HepG2 (cell line): Measurements from ENCODE around the gene CDK2AP2. TPM values are rescaled to one million over a fixed set of nuclear protein-coding genes. Genes with fewer than 3 reads are reported as not detected.

Experiments used
- ARHGAP35 ChIP-seq: sonication (generic); formaldehyde crosslinking; IDR thresholded peaks from 2 replicates; pipeline ENCODE4 v1.9.0; 2022; ENCODE audit warnings: mild to moderate bottlenecking, inconsistent platforms, moderate library complexity, missing genetic modification reagents, borderline replicate concordance
- ELF4 ChIP-seq: sonication (generic); formaldehyde crosslinking; IDR thresholded peaks from 2 replicates; pipeline ENCODE4 v1.5.0; 2020; ENCODE audit warnings: missing genetic modification reagents, mild to moderate bottlenecking, moderate library complexity, borderline replicate concordance
- EP300 ChIP-seq, 3 experiments: sonication (generic) in 1 of 3; formaldehyde crosslinking in 1 of 3; IDR thresholded peaks; 2 replicates each; pipeline versions ENCODE4 v1.5.1 to v1.6.1; 2011 to 2020; ENCODE audit warnings: low read depth in 2 of 3, low read length in 2 of 3, borderline replicate concordance in 1 of 3, improper control_type of control experiment in 1 of 3, mild to moderate bottlenecking in 1 of 3, missing genetic modification reagents in 1 of 3, moderate library complexity in 1 of 3
- HNRNPLL ChIP-seq: fragments of 200-400 bp; formaldehyde crosslinking; IDR thresholded peaks from 2 replicates; pipeline ENCODE4 v1.6.1; 2017; ENCODE audit warnings: mild to moderate bottlenecking, low read depth, low read length; ENCODE audit not compliant: poor library complexity, severe bottlenecking
- MBD4 ChIP-seq: IDR thresholded peaks from 2 replicates; pipeline ENCODE4 v1.6.1; 2012; ENCODE audit warnings: low read length, inconsistent platforms, borderline replicate concordance
- MTF1 ChIP-seq: sonication (generic); formaldehyde crosslinking; IDR thresholded peaks from 2 replicates; pipeline ENCODE4 v1.5.0; 2020; ENCODE audit warnings: missing genetic modification reagents
- NCOA1 ChIP-seq: sonication (generic); formaldehyde crosslinking; IDR thresholded peaks from 2 replicates; pipeline ENCODE4 v1.9.0; 2021; ENCODE audit warnings: missing genetic modification reagents
- NCOA5 ChIP-seq: sonication (generic); formaldehyde crosslinking; IDR thresholded peaks from 2 replicates; pipeline ENCODE4 v1.4.0; 2020; ENCODE audit warnings: missing genetic modification reagents
- SATB2 ChIP-seq: sonication (generic); formaldehyde crosslinking; IDR thresholded peaks from 2 replicates; pipeline ENCODE4 v1.5.0; 2020; ENCODE audit warnings: missing genetic modification reagents
- SKI ChIP-seq: fragments of 450-650 bp; IDR thresholded peaks from one replicate; pipeline ENCODE4 v1.6.1; 2018; ENCODE audit warnings: mild to moderate bottlenecking; ENCODE audit not compliant: partially characterized antibody
- SOX6 ChIP-seq, 2 experiments: fragments of 450-650 bp in 1 of 2; sonication (generic) in 1 of 2; formaldehyde crosslinking in 1 of 2; IDR thresholded peaks; 2 replicates each; pipeline versions ENCODE4 v1.4.0 to v1.6.1; 2017 to 2020; ENCODE audit warnings: antibody characterized with exemption in 1 of 2, mild to moderate bottlenecking in 1 of 2, missing genetic modification reagents in 1 of 2
- SP140L ChIP-seq: sonication (generic); formaldehyde crosslinking; IDR thresholded peaks from 2 replicates; pipeline ENCODE4 v1.4.0; 2020; ENCODE audit warnings: missing genetic modification reagents, borderline replicate concordance
- TCF7L2 ChIP-seq: IDR thresholded peaks from 2 replicates; pipeline ENCODE4 v1.6.1; 2011; ENCODE audit warnings: mild to moderate bottlenecking, low read depth, low read length, moderate library complexity
- TGIF2 ChIP-seq: IDR thresholded peaks from 2 replicates; pipeline ENCODE4 v1.6.1; 2016; ENCODE audit warnings: control low read depth, missing compliant biosample characterization
- ZNF17 ChIP-seq: sonication (generic); formaldehyde crosslinking; IDR thresholded peaks from 2 replicates; pipeline ENCODE4 v1.5.0; 2020; ENCODE audit warnings: mild to moderate bottlenecking, missing genetic modification reagents
- ZNF501 ChIP-seq: sonication (generic); formaldehyde crosslinking; IDR thresholded peaks from 2 replicates; pipeline ENCODE4 v1.5.1; 2020; ENCODE audit warnings: mild to moderate bottlenecking, moderate library complexity, missing genetic modification reagents
- ZNF761 ChIP-seq: sonication (generic); formaldehyde crosslinking; conservative IDR thresholded peaks from 2 replicates; pipeline ENCODE4 v1.4.0; 2020; ENCODE audit warnings: mild to moderate bottlenecking, missing genetic modification reagents
- ZNF766 ChIP-seq: sonication (generic); formaldehyde crosslinking; IDR thresholded peaks from 2 replicates; pipeline ENCODE4 v1.5.0; 2020; ENCODE audit warnings: missing genetic modification reagents, borderline replicate concordance
- ZNF850 ChIP-seq: sonication (generic); formaldehyde crosslinking; conservative IDR thresholded peaks from 2 replicates; pipeline ENCODE4 v1.9.0; 2021; ENCODE audit warnings: mild to moderate bottlenecking, missing genetic modification reagents
- polyA plus RNA-seq, 8 experiments: library from polyadenylated mRNA; depleted of rRNA in 3 of 8; stranded (reverse) in 7 of 8; unstranded in 1 of 8; fragments of >200 nt; fragmentation: Illumina TruSeq in 4 of 8; extraction: Trizol in 4 of 8; gene quantifications; 2 replicates each; pipeline versions ENCODE4 v1.2.1 to v1.2.3, GENCODE V29; 2011 to 2016; ENCODE audit warnings: low read depth in 4 of 8, missing spikeins in 1 of 8, mixed read lengths in 1 of 8; ENCODE audit not compliant: insufficient read depth in 1 of 8
- total RNA-seq, 5 experiments: library from RNA; depleted of rRNA; stranded (reverse); fragments of >200 nt; fragmentation: Illumina TruSeq; extraction: Trizol; gene quantifications; 2 replicates each; pipeline ENCODE4 v1.2.3, GENCODE V29; 2016; ENCODE audit warnings: low read depth in 1 of 5
- TF ChIP-seq, protein P1 (sequence below): sonication (generic); formaldehyde crosslinking; IDR thresholded peaks from 2 replicates; pipeline ENCODE4 v1.4.0; 2020; ENCODE audit warnings: missing genetic modification reagents
- TF ChIP-seq, protein P2 (sequence below): sonication (generic); formaldehyde crosslinking; IDR thresholded peaks from 2 replicates; pipeline ENCODE4 v1.8.0; 2022; ENCODE audit warnings: mild to moderate bottlenecking, missing genetic modification reagents, borderline replicate concordance

CDK2AP2 gene
- total and polyA plus RNA-seq, 2 of the 13 experiments (the other 11 are each of a cell fraction or from before 2014, with no cell fraction given): 15.0 to 23.2 TPM

- TF ChIP-seq, protein P1, sequence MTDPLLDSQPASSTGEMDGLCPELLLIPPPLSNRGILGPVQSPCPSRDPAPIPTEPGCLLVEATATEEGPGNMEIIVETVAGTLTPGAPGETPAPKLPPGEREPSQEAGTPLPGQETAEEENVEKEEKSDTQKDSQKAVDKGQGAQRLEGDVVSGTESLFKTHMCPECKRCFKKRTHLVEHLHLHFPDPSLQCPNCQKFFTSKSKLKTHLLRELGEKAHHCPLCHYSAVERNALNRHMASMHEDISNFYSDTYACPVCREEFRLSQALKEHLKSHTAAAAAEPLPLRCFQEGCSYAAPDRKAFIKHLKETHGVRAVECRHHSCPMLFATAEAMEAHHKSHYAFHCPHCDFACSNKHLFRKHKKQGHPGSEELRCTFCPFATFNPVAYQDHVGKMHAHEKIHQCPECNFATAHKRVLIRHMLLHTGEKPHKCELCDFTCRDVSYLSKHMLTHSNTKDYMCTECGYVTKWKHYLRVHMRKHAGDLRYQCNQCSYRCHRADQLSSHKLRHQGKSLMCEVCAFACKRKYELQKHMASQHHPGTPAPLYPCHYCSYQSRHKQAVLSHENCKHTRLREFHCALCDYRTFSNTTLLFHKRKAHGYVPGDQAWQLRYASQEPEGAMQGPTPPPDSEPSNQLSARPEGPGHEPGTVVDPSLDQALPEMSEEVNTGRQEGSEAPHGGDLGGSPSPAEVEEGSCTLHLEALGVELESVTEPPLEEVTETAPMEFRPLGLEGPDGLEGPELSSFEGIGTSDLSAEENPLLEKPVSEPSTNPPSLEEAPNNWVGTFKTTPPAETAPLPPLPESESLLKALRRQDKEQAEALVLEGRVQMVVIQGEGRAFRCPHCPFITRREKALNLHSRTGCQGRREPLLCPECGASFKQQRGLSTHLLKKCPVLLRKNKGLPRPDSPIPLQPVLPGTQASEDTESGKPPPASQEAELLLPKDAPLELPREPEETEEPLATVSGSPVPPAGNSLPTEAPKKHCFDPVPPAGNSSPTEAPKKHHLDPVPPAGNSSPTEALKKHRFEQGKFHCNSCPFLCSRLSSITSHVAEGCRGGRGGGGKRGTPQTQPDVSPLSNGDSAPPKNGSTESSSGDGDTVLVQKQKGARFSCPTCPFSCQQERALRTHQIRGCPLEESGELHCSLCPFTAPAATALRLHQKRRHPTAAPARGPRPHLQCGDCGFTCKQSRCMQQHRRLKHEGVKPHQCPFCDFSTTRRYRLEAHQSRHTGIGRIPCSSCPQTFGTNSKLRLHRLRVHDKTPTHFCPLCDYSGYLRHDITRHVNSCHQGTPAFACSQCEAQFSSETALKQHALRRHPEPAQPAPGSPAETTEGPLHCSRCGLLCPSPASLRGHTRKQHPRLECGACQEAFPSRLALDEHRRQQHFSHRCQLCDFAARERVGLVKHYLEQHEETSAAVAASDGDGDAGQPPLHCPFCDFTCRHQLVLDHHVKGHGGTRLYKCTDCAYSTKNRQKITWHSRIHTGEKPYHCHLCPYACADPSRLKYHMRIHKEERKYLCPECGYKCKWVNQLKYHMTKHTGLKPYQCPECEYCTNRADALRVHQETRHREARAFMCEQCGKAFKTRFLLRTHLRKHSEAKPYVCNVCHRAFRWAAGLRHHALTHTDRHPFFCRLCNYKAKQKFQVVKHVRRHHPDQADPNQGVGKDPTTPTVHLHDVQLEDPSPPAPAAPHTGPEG (CRISPR knock-in tag): peak; percentile 90
- TF ChIP-seq HNRNPLL (peak; percentile 54), TCF7L2 (no peak), MTF1 (CRISPR knock-in tag) (no peak; the same call in 1 of the 2 replicates), TGIF2 (CRISPR knock-in tag) (no peak; the same call in 1 of the 2 replicates), SOX6 (IDR thresholded peaks at IDR 0.05) (no peak), SOX6 (CRISPR knock-in tag; IDR thresholded peaks at IDR 0.05) (no peak; the same call in none of the 2 replicates), EP300 (IDR thresholded peaks at IDR 0.05; ENCODE audit: low read depth in 2 of 2, low read length in 2 of 2) (no peak), EP300 (CRISPR knock-in tag; IDR thresholded peaks at IDR 0.05; ENCODE audit: borderline replicate concordance) (peak; percentile 61; the same call in 1 of the 2 replicates), SP140L (CRISPR knock-in tag) (no peak), ELF4 (CRISPR knock-in tag) (peak; percentile 89), ZNF766 (peak; percentile 98), ZNF17 (CRISPR knock-in tag) (peak; percentile 96; the same call in 1 of the 2 replicates), ZNF761 (CRISPR knock-in tag) (peak; percentile 95), NCOA1 (CRISPR knock-in tag) (0 out of 2 replicates have a peak, but pooled peaks have one; percentile 50), SATB2 (CRISPR knock-in tag) (peak; percentile 95), ZNF850 (peak; percentile 34; the same call in 1 of the 2 replicates), SKI (no peak), NCOA5 (CRISPR knock-in tag) (no peak), ARHGAP35 (CRISPR knock-in tag) (peak; percentile 98), MBD4 (no peak), ZNF501 (CRISPR knock-in tag) (peak; percentile 97)
- TF ChIP-seq, protein P2, sequence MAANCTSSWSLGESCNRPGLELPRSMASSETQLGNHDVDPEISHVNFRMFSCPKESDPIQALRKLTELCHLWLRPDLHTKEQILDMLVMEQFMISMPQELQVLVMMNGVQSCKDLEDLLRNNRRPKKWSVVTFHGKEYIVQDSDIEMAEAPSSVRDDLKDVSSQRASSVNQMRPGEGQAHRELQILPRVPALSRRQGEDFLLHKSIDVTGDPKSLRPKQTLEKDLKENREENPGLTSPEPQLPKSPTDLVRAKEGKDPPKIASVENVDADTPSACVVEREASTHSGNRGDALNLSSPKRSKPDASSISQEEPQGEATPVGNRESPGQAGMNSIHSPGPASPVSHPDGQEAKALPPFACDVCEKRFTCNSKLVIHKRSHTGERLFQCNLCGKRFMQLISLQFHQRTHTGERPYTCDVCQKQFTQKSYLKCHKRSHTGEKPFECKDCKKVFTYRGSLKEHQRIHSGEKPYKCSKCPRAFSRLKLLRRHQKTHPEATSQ (CRISPR knock-in tag): peak; percentile 96
These were observed 24.8 kb downstream of the CDK2AP2 start, which contains the start of gene AIP (continued) for GRCh38 chr11:67482827-67483798.
